Loucy (cell line): ENCODE results near the gene LACC1.

Experiments used
- H2AFZ ChIP-seq: fragments of 200-600 bp; sonication (generic); 2 replicates; pipeline ENCODE4 v1.6.0; 2016; ENCODE audit warnings: antibody characterized with exemption, mild to moderate bottlenecking, low read length, moderate library complexity
- H3F3A ChIP-seq: fragments of 200-600 bp; 2 replicates; pipeline ENCODE4 v1.6.0; 2016; ENCODE audit warnings: antibody characterized with exemption, low read depth, mild to moderate bottlenecking
- H3K27me3 ChIP-seq: fragments of 200-600 bp; sonication (generic); 2 replicates; pipeline ENCODE4 v1.6.1; 2014; ENCODE audit warnings: low read length, mild to moderate bottlenecking; ENCODE audit not compliant: insufficient read depth, poor library complexity, severe bottlenecking
- H3K36me3 ChIP-seq: fragments of 200-600 bp; sonication (generic); 2 replicates; pipeline ENCODE4 v1.6.1; 2016; ENCODE audit warnings: low read length; ENCODE audit not compliant: insufficient read depth
- H3K4me1 ChIP-seq: fragments of 200-600 bp; sonication (generic); 2 replicates; pipeline ENCODE4 v1.5.1; 2014; ENCODE audit warnings: low read length, mild to moderate bottlenecking; ENCODE audit not compliant: insufficient read depth, poor library complexity, severe bottlenecking
- H3K4me2 ChIP-seq: fragments of 200-600 bp; sonication (generic); 2 replicates; pipeline ENCODE4 v1.6.0; 2014; ENCODE audit warnings: antibody characterized with exemption, low read length, low read depth, mild to moderate bottlenecking; ENCODE audit not compliant: poor library complexity, severe bottlenecking
- H3K4me3 ChIP-seq: fragments of 200-600 bp; sonication (generic); 2 replicates; pipeline ENCODE4 v1.5.1; 2014; ENCODE audit warnings: low read length, mild to moderate bottlenecking, mixed read lengths; ENCODE audit not compliant: poor library complexity, severe bottlenecking
- H3K79me2 ChIP-seq: fragments of 200-600 bp; sonication (generic); 2 replicates; pipeline ENCODE4 v1.6.1; 2014; ENCODE audit warnings: low read length; ENCODE audit not compliant: insufficient read depth
- H3K9ac ChIP-seq: fragments of 200-600 bp; sonication (generic); 2 replicates; pipeline ENCODE4 v1.6.0; 2014; ENCODE audit warnings: mild to moderate bottlenecking, low read depth, low read length, moderate library complexity; ENCODE audit not compliant: poor library complexity, severe bottlenecking
- H3K9me2 ChIP-seq: fragments of 200-600 bp; sonication (generic); replicated peaks from 2 replicates; pipeline ENCODE4 v1.6.1; 2016; ENCODE audit warnings: low read depth, low read length, mixed read lengths
- H3K9me3 ChIP-seq: fragments of 200-600 bp; sonication (generic); 2 replicates; pipeline ENCODE4 v1.6.1; 2014; ENCODE audit warnings: mild to moderate bottlenecking, antibody characterized with exemption, low read length, low read depth; ENCODE audit not compliant: insufficient read depth
- H4K20me1 ChIP-seq: fragments of 200-600 bp; sonication (generic); 2 replicates; pipeline ENCODE4 v1.6.0; 2014; ENCODE audit warnings: antibody characterized with exemption, low read length, mild to moderate bottlenecking; ENCODE audit not compliant: insufficient read depth, poor library complexity, severe bottlenecking
- CTCF ChIP-seq: fragments of 200-600 bp; sonication (generic); conservative IDR thresholded peaks from 2 replicates; pipeline ENCODE4 v1.5.1; 2014; ENCODE audit warnings: mild to moderate bottlenecking, antibody characterized with exemption, low read length
- EZH2phosphoT487 ChIP-seq: fragments of 200-600 bp; IDR thresholded peaks from 2 replicates; pipeline ENCODE4 v1.6.1; 2018; ENCODE audit warnings: antibody characterized with exemption, mild to moderate bottlenecking, moderate library complexity, borderline replicate concordance

Gene LACC1

GRCh38 chr13:43936647-43937046 is 56.9 kb downstream of the LACC1 start:
- Histone ChIP-seq H3F3A (no peaks in the 10 kb centered on the region), H3K9me2 (no peaks in the 10 kb centered on the region), H3K4me1 (peaks cover 17% of the 10 kb centered on the region), H3K9me3 (no peaks in the 10 kb centered on the region), H3K4me3 (no peak overlapping the region), H2AFZ (no peak overlapping the region), H3K79me2 (no peaks in the 10 kb centered on the region), H3K27me3 (no peaks in the 10 kb centered on the region), H3K36me3 (no peaks in the 10 kb centered on the region), H4K20me1 (no peaks in the 10 kb centered on the region), H3K4me2 (no peak overlapping the region), H3K9ac (no peak overlapping the region)
- TF ChIP-seq CTCF (no peak), EZH2phosphoT487 (no peak)

- Histone ChIP-seq H3K9me2 (no peaks in the 10 kb centered on the region), H3K4me1 (peaks cover 17% of the 10 kb centered on the region), H3K9ac (no peak overlapping the region), H3K36me3 (no peaks in the 10 kb centered on the region), H3K4me3 (no peak overlapping the region), H3K27me3 (no peaks in the 10 kb centered on the region), H3K79me2 (no peaks in the 10 kb centered on the region), H3F3A (no peaks in the 10 kb centered on the region), H3K9me3 (no peaks in the 10 kb centered on the region), H4K20me1 (no peaks in the 10 kb centered on the region), H2AFZ (no peak overlapping the region; the same call in 1 of the 2 replicates), H3K4me2 (no peak overlapping the region)
- TF ChIP-seq EZH2phosphoT487 (no peak), CTCF (no peak)
Observed at GRCh38 chr13:43937839-43938238, 58.1 kb downstream of the LACC1 start.

GRCh38 chr13:43938449-43938848 is 58.7 kb downstream of the LACC1 start:
- no peak overlapping the region for H2AFZ ChIP-seq
- no peak overlapping the region for H3K4me3 ChIP-seq
- H3F3A ChIP-seq = no peaks in the 10 kb centered on the region
- no peaks in the 10 kb centered on the region for H3K36me3 ChIP-seq
- no peaks in the 10 kb centered on the region for H3K9me3 ChIP-seq
- no peaks in the 10 kb centered on the region for H3K79me2 ChIP-seq
- no peaks in the 10 kb centered on the region for H3K9me2 ChIP-seq
- TF ChIP-seq CTCF (no peak), EZH2phosphoT487 (no peak)
- H3K4me1 ChIP-seq = peaks cover 17% of the 10 kb centered on the region
- H3K27me3 ChIP-seq = no peaks in the 10 kb centered on the region
- H4K20me1 ChIP-seq = no peaks in the 10 kb centered on the region
- H3K4me2 ChIP-seq = no peak overlapping the region
- H3K9ac ChIP-seq = no peak overlapping the region
